NCI-H2196 treated with DMSO at 0.1 percent for 48 hours (cell line): ENCODE data around the gene FFAR1.
"Not testable (repeated sequence)": the region's sequence is repeated elsewhere in the genome, so short reads cannot be mapped to it uniquely, and the experiment has no call there.

Experiments used
- DNase-seq: peaks from one replicate; lab custom pipeline; 2025; ENCODE audit not compliant: unreplicated experiment; lab: John Stamatoyannopoulos, UW

The FFAR1 gene

GRCh38 chr19:35341006-35341405 is 6.7 kb upstream of the FFAR1 start:
- DNase-seq = no peak

DNA sequence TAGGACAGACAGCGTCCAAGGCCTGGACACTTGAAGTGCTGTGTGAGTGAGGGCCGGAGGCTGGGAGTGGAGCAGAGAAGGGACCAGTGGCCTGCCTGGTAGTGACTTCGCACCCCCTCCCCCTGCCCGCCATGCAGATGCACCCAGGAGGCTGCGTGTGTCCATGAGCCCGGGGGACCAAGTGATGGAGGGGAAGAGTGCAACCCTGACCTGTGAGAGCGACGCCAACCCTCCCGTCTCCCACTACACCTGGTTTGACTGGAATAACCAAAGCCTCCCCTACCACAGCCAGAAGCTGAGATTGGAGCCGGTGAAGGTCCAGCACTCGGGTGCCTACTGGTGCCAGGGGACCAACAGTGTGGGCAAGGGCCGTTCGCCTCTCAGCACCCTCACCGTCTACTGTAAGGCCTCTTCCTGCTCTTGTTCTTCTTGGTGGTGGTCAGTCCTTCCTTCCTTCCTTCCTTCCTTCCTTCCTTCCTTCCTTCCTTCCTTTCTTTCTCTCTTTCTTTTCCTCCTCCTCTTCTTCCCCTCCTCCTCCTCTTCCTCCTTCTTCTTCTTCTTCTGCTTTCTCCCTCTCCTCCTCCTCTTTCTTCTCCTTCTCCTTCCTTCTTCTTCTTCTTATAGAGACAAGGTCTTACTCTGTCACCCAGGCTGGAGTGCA is 6.0 kb upstream of the FFAR1 start:
- DNase-seq = no peak

- DNase-seq = no peak
Observed at GRCh38 chr19:35342430-35342829, 5.3 kb upstream of the FFAR1 start.

DNA sequence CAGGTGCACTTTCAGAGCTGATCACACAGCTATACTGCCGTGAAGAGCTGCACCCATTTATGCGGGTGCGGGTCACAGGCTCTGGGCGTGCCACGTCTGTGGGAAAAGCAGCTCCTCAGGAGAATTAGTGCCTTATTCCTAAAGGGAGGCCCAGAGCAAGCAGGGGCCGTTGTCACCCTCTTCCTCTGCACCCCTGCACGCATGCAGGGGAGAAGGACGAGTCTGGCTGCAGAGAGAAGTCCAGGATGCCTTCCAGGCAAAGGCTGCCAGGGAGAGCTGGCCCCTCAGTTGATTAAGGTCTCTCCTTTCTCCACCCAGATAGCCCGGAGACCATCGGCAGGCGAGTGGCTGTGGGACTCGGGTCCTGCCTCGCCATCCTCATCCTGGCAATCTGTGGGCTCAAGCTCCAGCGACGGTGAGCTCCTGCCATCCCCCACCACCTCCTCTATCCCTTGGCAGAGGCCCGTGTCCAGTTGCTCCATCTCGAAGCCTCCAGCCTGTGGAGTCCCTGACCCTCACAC is 3.1 kb upstream of the FFAR1 start:
- DNase-seq = no peak

DNA sequence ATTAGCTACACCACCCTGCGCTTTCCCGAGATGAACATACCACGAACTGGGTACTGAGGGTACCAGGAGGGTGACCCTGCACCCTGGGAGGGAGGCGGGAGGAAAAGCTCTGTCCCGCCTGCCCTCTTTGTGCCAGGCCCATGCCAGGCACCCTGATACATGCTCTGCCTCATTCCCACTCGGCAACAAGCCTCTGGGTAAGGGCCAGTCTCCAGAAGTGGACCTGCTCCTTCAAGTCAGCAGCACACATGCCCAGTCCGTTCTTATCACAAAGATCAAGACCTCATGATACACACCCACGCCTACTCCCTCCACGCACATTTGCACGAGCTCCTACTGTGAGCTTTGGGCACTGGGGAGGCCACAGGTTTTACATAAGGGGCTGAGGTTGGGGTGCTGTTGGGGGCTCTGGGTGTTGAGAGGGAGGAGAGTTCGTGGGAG is 2.0 kb upstream of the FFAR1 start:
- no peak for DNase-seq

GRCh38 chr19:35346193-35347052 is 1.3 kb upstream of the FFAR1 start:
- no peak for DNase-seq

GRCh38 chr19:35347930-35348298 is 212 bp downstream of the FFAR1 start:
- DNase-seq = no peak

DNA sequence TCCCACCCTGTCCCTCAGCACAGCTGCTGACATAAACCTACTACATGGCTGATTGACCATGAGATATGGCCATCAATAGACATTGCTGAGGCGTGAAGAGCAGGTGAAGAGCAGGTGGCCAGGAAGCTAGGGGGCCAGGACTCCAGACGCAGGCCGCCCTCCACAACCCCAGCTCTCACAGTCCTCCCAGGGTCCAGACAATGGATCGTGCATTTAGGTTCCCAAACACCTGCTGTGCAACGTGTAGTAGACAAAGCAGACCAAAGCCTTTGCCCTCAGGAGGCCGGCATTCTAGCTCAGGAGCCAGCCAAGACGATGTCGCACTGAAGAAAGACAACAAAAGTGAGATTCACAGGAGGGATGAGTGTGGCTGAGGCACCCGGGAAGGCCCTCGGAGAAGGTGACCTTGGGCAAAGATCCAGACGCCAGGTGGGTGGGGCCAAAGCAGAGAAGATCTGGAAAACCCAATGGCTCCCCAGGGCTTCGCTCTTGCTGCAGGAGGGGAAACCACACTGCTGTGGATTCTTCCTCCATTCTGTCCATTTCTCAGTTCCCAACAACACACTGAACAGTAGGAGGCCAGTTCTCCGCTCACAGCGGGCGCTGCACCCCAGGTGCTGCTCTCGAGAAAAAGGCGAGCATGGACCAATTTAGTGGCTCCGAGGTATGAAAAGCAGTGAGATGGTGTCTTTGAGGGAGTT is 1.4 kb downstream of the FFAR1 start:
- DNase-seq = no peak

- DNase-seq = no peak
Observed at GRCh38 chr19:35349614-35350521, 2.2 kb downstream of the FFAR1 start.

DNA sequence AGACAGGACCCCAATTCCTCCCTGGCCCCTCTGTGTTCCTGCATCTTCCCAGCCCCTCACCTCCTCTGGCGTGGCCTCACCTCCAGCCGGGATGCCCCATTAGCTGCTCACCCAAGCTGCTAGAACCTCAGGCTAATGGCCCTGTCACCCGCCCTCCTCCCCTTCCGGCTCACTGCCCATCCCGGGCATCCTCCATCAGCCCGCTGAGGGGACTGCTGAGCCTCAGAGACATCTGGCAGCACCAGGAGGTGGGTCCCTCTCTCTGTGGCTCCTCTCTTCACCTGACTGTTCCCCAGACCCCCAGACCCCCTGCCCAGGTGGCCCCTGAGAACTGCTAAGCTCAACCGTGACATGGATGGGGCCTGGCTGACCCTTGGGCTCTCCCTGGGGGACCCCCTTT is 2.9 kb downstream of the FFAR1 start:
- no peak for DNase-seq

DNA sequence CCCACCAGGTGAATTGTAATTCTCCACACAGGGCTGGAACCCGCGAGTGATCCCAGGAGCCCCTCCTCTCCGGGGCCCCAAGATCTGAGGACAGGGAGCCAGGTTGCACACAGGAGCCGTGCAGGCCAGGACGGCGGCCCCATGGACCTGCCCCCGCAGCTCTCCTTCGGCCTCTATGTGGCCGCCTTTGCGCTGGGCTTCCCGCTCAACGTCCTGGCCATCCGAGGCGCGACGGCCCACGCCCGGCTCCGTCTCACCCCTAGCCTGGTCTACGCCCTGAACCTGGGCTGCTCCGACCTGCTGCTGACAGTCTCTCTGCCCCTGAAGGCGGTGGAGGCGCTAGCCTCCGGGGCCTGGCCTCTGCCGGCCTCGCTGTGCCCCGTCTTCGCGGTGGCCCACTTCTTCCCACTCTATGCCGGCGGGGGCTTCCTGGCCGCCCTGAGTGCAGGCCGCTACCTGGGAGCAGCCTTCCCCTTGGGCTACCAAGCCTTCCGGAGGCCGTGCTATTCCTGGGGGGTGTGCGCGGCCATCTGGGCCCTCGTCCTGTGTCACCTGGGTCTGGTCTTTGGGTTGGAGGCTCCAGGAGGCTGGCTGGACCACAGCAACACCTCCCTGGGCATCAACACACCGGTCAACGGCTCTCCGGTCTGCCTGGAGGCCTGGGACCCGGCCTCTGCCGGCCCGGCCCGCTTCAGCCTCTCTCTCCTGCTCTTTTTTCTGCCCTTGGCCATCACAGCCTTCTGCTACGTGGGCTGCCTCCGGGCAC is 3.9 kb downstream of the FFAR1 start:
- no peak for DNase-seq

GRCh38 chr19:35352177-35352447 is 4.4 kb downstream of the FFAR1 start:
- no peak for DNase-seq

GRCh38 chr19:35352448-35353304 is 5.0 kb downstream of the FFAR1 start:
- DNase-seq = peak; percentile 67

- no peak for DNase-seq
Observed at GRCh38 chr19:35353635-35354034, 5.9 kb downstream of the FFAR1 start.

GRCh38 chr19:35354898-35355297 is 7.2 kb downstream of the FFAR1 start:
- no peak for DNase-seq

DNA sequence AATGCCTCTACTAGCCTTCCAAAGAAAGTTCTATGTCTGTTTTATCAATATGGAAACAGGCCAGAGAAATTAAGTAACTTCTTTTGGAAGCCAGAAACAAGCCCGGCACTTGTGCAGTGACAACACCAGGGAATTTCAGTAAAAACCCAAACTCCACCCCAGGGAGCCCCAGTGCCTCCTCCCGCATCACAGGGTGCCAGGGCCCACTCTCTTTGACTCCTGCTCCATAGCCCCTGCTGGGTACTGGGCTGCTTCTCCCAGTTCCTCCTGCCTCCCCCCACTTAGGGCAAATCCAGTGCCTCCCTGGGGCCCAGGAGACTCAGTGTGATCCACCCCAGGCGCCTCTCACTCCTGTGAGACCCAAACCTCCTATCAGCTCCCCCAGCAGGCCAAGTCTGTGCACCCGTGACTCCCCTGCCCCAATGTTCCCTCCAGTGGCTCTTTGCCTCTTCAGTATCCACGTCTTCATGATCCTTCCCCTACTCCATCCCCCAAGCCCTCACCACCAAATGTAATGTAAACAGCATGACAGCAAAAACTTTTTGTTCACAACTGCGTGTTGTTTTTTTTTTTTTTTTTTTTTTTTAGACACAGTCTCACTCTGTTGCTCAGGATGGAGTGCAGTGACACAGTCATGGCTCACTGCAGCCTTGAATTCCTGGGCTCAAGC is 8.2 kb downstream of the FFAR1 start:
- DNase-seq = no peak

- no peak for DNase-seq
Observed at GRCh38 chr19:35357867-35358573, 10.3 kb downstream of the FFAR1 start, which contains the start of gene FFAR3. FFAR3 (plus strand) TSS chr19:35358460; CDS start chr19:35358891, 431 bp downstream.

DNA sequence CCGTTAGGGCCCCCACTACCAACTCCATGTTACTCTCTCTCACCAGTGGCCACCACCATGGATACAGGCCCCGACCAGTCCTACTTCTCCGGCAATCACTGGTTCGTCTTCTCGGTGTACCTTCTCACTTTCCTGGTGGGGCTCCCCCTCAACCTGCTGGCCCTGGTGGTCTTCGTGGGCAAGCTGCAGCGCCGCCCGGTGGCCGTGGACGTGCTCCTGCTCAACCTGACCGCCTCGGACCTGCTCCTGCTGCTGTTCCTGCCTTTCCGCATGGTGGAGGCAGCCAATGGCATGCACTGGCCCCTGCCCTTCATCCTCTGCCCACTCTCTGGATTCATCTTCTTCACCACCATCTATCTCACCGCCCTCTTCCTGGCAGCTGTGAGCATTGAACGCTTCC is 11.1 kb downstream of the FFAR1 start:
- DNase-seq = not testable (repeated sequence)
